SK-N-MC (cell line): ENCODE results near the gene PTGIS.

Experiments used
- DNase-seq: peaks from one replicate; pipeline ENCODE4 v3.0.0-alpha.2; 2011; ENCODE audit warnings: low read depth, low spot score
- H3K27ac ChIP-seq: fragments of 200-600 bp; sonication (generic); 2 replicates; pipeline ENCODE4 v1.5.1; 2016; ENCODE audit warnings: mixed run types
- H3K36me3 ChIP-seq: fragments of 200-600 bp; sonication (generic); 2 replicates; pipeline ENCODE4 v1.6.1; 2017; ENCODE audit warnings: antibody characterized with exemption, low read length, mixed read lengths; ENCODE audit not compliant: insufficient read depth
- H3K4me3 ChIP-seq: fragments of 200-600 bp; sonication (generic); 2 replicates; pipeline ENCODE4 v1.5.1; 2016
- H3K9ac ChIP-seq: fragments of 200-600 bp; sonication (generic); 2 replicates; pipeline ENCODE4 v1.8.0; 2017; ENCODE audit warnings: mixed run types, mixed read lengths; ENCODE audit not compliant: insufficient read length
- H3K9me3 ChIP-seq: fragments of 200-600 bp; sonication (generic); 2 replicates; pipeline ENCODE4 v1.6.1; 2017; ENCODE audit warnings: low read depth, mild to moderate bottlenecking, antibody characterized with exemption, low read length, moderate library complexity, mixed read lengths
- EZH2 ChIP-seq: fragments of 200-600 bp; sonication (generic); IDR thresholded peaks from one replicate; pipeline ENCODE4 v1.6.1; 2017; ENCODE audit warnings: antibody characterized with exemption
- FOXP2 ChIP-seq: optimal IDR thresholded peaks from 2 replicates; pipeline ENCODE3; 2011; ENCODE audit warnings: mild to moderate bottlenecking, moderate library complexity; ENCODE audit not compliant: insufficient read depth; ENCODE audit errors: extremely low read length, control extremely low read depth
- POLR2AphosphoS5 ChIP-seq: IDR thresholded peaks from 2 replicates; pipeline ENCODE4 v1.6.1; 2012; ENCODE audit warnings: mild to moderate bottlenecking, low read depth, low read length, borderline replicate concordance

Gene PTGIS

GRCh38 chr20:49590163-49591017 lies 22.5 kb upstream of the PTGIS start:
- H3K36me3 ChIP-seq = no peaks in the 10 kb centered on the region
- no peaks in the 10 kb centered on the region for H3K9me3 ChIP-seq
- no peak overlapping the region for H3K27ac ChIP-seq
- TF ChIP-seq FOXP2 = no peak
- H3K4me3 ChIP-seq = no peak overlapping the region
- no peak for DNase-seq
- H3K9ac ChIP-seq = no peak overlapping the region

DNA sequence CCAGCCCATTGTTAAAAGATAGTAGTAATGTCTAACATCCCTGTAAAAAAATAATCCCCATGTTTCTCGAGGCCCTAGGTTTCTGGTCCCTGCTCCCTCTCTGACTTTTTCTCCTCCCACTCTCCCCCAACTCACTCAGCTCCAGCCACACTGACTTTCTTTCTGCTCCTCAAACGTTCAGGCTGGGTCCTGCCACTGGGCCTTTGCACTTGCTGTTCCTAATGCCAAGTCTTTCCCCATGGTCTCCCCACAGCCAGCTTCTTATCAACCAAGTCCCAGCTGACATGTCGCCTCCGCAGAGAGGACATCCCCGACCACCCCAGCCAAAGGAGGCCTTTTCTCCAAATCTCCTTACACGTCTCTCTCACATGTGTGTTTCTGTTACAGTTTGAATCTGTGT lies 21.8 kb upstream of the PTGIS start:
- Histone ChIP-seq H3K36me3 (no peaks in the 10 kb centered on the region), H3K4me3 (no peak overlapping the region), H3K27ac (no peak overlapping the region), H3K9me3 (no peaks in the 10 kb centered on the region), H3K9ac (no peak overlapping the region)
- DNase-seq = no peak
- TF ChIP-seq FOXP2 = no peak
- TF ChIP-seq EZH2 = no peak
- no peak for TF ChIP-seq POLR2AphosphoS5

GRCh38 chr20:49587111-49587570 lies 19.2 kb upstream of the PTGIS start:
- Histone ChIP-seq H3K9me3 (no peaks in the 10 kb centered on the region), H3K27ac (no peak overlapping the region), H3K4me3 (no peak overlapping the region), H3K36me3 (no peaks in the 10 kb centered on the region), H3K9ac (no peak overlapping the region)
- DNase-seq = no peak
- no peak for TF ChIP-seq FOXP2
- no peak for TF ChIP-seq EZH2
- TF ChIP-seq POLR2AphosphoS5 = no peak

DNA sequence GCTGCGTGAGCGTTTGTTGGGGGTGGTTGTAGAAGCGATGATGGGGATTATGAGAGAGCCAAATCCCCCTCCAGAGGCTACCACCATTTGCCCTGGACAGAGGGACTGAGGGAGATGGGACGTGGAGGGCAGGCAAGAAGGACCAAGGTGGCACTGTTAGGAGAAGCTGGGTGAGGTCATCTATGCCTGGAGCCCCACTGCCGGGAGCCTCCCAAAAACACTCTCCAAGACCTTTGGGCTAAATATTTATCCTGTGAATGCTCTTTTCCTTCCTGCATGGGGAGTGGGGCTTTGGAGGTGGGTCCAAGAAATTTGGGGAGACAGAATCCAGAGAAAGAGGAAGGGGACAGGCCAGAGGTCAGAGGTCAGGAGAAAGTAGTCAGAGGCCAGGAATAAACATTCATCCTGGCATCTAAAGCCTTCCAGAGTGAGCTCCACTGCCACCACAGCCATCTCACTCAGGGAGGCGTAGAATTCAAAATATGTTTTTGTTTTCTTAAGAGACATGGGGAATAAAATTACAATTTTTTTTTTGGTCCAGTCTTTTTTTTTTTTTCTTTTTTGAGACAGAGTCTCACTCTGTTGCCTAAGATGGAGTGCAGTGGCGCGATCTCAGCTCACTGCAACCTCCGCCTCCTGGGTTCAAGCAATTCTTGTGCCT lies 17.8 kb upstream of the PTGIS start:
- Histone ChIP-seq H3K27ac (no peak overlapping the region), H3K4me3 (no peak overlapping the region), H3K36me3 (no peaks in the 10 kb centered on the region), H3K9me3 (no peaks in the 10 kb centered on the region), H3K9ac (no peak overlapping the region)
- TF ChIP-seq FOXP2 = no peak
- TF ChIP-seq EZH2 = no peak
- no peak for TF ChIP-seq POLR2AphosphoS5
- DNase-seq = no peak

DNA sequence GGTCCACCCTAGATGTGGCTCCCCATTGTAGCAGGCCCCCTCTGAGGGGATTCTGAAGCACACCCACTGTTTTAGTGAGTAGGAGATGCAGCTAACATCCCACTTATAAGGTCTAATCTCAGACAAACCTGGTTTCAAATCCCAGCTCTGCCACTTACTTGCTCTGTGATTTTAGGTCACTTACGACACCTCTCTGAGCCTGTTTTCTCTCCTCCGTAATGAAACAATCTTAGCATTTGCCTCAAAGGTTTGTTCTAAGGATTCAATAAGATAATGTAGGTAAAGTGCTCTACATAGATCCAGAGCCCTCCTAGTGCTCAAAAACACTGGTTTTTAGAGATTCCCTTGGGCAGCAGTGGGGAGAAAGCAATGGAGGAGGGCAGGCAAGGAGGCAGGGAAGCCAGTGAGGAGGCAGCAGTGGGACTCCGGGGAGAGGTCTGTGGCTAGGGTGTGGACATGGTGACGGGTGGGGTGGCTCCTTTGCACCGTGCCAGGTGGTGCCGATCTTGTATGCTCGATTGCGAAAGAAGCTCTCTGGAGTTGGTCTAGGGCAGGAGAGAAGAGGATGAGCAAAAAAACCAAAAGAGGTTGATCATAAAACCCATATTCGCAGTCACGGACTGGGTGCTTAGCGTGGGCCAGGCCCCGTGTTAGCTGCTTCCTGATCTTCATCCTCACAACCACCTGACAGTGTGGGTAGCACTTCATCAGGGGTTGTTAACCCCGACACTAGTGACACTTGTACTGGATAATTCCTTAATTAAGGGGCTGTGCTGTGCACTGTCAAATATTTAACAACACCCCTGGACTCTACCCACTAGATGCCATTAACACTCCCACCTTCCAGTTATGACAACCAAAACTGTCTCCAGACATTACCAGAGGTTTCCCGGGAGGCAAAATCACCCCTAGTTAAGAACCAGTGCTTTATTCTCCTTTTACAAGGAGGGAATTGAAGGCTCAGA lies 16.8 kb upstream of the PTGIS start:
- no peaks in the 10 kb centered on the region for H3K36me3 ChIP-seq
- no peak for DNase-seq
- no peak overlapping the region for H3K9ac ChIP-seq
- no peak overlapping the region for H3K27ac ChIP-seq
- no peaks in the 10 kb centered on the region for H3K9me3 ChIP-seq
- no peak overlapping the region for H3K4me3 ChIP-seq
- TF ChIP-seq POLR2AphosphoS5 (no peak), EZH2 (no peak), FOXP2 (no peak)

- H3K4me3 ChIP-seq = no peak overlapping the region
- H3K9me3 ChIP-seq = no peaks in the 10 kb centered on the region
- H3K9ac ChIP-seq = no peak overlapping the region
- H3K27ac ChIP-seq = no peak overlapping the region
- H3K36me3 ChIP-seq = no peaks in the 10 kb centered on the region
- DNase-seq = no peak
- TF ChIP-seq FOXP2 = no peak
- no peak for TF ChIP-seq POLR2AphosphoS5
- TF ChIP-seq EZH2 = no peak
Observed at GRCh38 chr20:49583669-49584417, 15.9 kb upstream of the PTGIS start.

DNA sequence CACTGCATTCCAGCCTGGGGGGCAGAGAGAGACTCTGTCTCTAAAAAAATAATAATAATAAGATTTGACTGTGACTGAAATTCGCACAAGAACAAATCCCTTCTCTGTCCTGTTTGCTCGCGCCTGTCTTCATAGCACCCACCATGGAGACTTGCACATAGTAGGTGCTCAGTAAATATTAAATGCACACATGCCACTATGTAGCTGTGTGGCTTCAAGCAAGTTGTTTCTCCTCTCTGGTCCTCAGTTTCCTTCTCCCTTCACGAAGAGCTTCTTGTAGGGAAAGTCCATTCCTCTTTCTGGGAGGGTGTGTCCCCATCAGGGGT lies 15.4 kb upstream of the PTGIS start:
- TF ChIP-seq FOXP2 = no peak
- no peak for TF ChIP-seq EZH2
- TF ChIP-seq POLR2AphosphoS5 = no peak
- H3K9ac ChIP-seq = no peak overlapping the region
- H3K27ac ChIP-seq = no peak overlapping the region
- no peaks in the 10 kb centered on the region for H3K9me3 ChIP-seq
- DNase-seq = no peak
- H3K36me3 ChIP-seq = no peaks in the 10 kb centered on the region
- no peak overlapping the region for H3K4me3 ChIP-seq
